Mucosa of descending colon (tissue), 3 donors: ENCODE measurements around the gene NFIL3. TPM values are rescaled to one million over a fixed set of nuclear protein-coding genes. Genes with fewer than 3 reads are reported as not detected.
"Not testable (repeated sequence)": the region's sequence is repeated elsewhere in the genome, so short reads cannot be mapped to it uniquely, and the experiment has no call there.

Experiments used
- ATAC-seq: fragments of 200-7000 bp; cut with Tn5 transposase; one replicate; pipeline ENCODE4 v1.9.1; 2020; ENCODE audit warnings: mild to moderate bottlenecking, moderate library complexity
- DNase-seq, 3 donors: peaks; one replicate each; pipeline ENCODE4 v3.0.0-alpha.2; 2020
- H3K36me3 ChIP-seq: fragments of 200-600 bp; one replicate; pipeline ENCODE4 v1.8.0; 2021; ENCODE audit warnings: low read depth, mild to moderate bottlenecking
- H3K4me1 ChIP-seq: fragments of 200-600 bp; one replicate; pipeline ENCODE4 v1.8.0; 2021; ENCODE audit warnings: low read depth, mild to moderate bottlenecking
- H3K4me3 ChIP-seq: fragments of 200-600 bp; one replicate; pipeline ENCODE4 v1.8.0; 2021; ENCODE audit warnings: mild to moderate bottlenecking
- H3K9me3 ChIP-seq: fragments of 200-600 bp; one replicate; pipeline ENCODE4 v1.8.0; 2021; ENCODE audit warnings: mild to moderate bottlenecking
- CTCF ChIP-seq: fragments of 200-600 bp; IDR thresholded peaks from one replicate; pipeline ENCODE4 v1.8.0; 2022; ENCODE audit warnings: antibody characterized with exemption, mild to moderate bottlenecking
- intact Hi-C, 2 donors: fragments of 100-400 bp; cut with DNase I in 1 of 2; cut with micrococcal nuclease in 1 of 2; formaldehyde crosslinking; loops; one replicate each; pipeline versions ENCODE4 v1.11.0 to v1.11.1; 2022; cut with DNase I, micrococcal nuclease
- total RNA-seq, 3 donors: library from RNA; stranded (reverse); fragmentation: NEBNext Ultra II Directional in 2 of 3; extraction: Animal tissue kit (Norgen Biotek cat#: 25700) in 2 of 3; gene quantifications; one replicate each; pipeline versions ENCODE4 v1.2.1 to v1.2.4, GENCODE V29; 2021 to 2023
- donor health status: DM: no; HTN: no; CAD: no; lungs with moderate emphysema.
- donor health status: DM: no; HTN: no; CAD: no.
- donor health status: DM: no; HTN: yes; CAD: no.

The NFIL3 gene
- total RNA-seq, 3 donors from 2014 or later: 17.7 to 41.9 (median 20.6) TPM

- no peaks in the 10 kb centered on the region for H3K4me1 ChIP-seq
- H3K36me3 ChIP-seq: no peaks in the 10 kb centered on the region
- DNase-seq (no peak), ATAC-seq (no peak)
- no peak for TF ChIP-seq CTCF
- intact Hi-C loops: no loop called here
- H3K9me3 ChIP-seq: no peaks in the 10 kb centered on the region
- H3K4me3 ChIP-seq: no peak overlapping the region
Observed at GRCh38 chr9:91382298-91382697, 41.3 kb downstream of the NFIL3 start.

- no peaks in the 10 kb centered on the region for H3K4me1 ChIP-seq
- TF ChIP-seq CTCF: no peak
- intact Hi-C loops: no loop called here
- no peak overlapping the region for H3K4me3 ChIP-seq
- no peaks in the 10 kb centered on the region for H3K9me3 ChIP-seq
- ATAC-seq (no peak), DNase-seq (no peak)
- no peaks in the 10 kb centered on the region for H3K36me3 ChIP-seq
Observed at GRCh38 chr9:91379426-91379825, 44.2 kb downstream of the NFIL3 start.

- no peak for ATAC-seq
- Histone ChIP-seq H3K36me3 (no peaks in the 10 kb centered on the region), H3K4me3 (no peak overlapping the region), H3K9me3 (no peaks in the 10 kb centered on the region), H3K4me1 (no peaks in the 10 kb centered on the region)
- intact Hi-C loops: no loop called here
- TF ChIP-seq CTCF: no peak
- no peak for DNase-seq
Observed at GRCh38 chr9:91378695-91379127, 44.9 kb downstream of the NFIL3 start.

DNA sequence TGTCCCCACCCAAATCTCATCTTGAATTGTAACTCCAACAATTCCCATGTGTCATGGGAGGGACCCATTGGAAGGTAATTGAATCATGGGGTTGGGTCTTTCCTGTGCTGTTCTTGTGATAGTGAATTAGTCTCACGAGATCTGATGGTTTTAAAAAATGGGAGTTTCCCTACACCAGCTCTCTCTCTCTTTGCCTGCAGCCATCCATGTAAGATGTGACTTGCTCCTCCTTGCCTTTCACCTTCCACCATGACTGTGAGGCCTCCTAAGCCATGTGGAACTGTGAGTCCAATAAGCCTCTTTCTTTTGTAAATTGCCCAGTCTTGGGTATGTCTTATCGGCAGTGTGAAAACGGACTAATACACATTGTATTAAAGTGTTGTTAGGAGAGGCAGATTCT, 45.6 kb downstream of the NFIL3 start:
- DNase-seq, H3K4me1 ChIP-seq, intact Hi-C loops, H3K4me3 ChIP-seq, ATAC-seq, H3K9me3 ChIP-seq, H3K36me3 ChIP-seq: not testable (repeated sequence)

DNA sequence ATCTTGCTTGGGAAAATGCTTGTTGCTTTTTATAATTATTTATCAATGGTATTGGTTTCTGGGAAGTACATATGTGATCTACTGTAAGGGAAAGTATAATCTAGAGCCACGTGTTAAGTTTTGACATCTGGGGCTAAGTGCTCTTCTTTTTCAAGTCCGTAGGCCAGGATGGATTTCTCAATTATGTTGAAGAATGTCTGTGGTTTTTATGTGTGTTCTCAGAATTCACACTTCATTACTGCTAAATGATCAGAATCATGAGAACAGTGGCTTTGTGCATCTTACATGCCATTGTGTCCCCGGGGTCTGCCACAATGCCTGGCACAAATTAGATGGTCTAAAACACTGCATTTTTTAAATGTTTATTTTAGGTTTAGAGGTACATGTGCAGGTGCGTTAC, 47.4 kb downstream of the NFIL3 start:
- H3K36me3 ChIP-seq: no peaks in the 10 kb centered on the region
- DNase-seq: no peak
- intact Hi-C loops: no loop called here
- no peak for ATAC-seq
- no peaks in the 10 kb centered on the region for H3K9me3 ChIP-seq
- H3K4me1 ChIP-seq: no peaks in the 10 kb centered on the region
- TF ChIP-seq CTCF: no peak
- no peak overlapping the region for H3K4me3 ChIP-seq

DNA sequence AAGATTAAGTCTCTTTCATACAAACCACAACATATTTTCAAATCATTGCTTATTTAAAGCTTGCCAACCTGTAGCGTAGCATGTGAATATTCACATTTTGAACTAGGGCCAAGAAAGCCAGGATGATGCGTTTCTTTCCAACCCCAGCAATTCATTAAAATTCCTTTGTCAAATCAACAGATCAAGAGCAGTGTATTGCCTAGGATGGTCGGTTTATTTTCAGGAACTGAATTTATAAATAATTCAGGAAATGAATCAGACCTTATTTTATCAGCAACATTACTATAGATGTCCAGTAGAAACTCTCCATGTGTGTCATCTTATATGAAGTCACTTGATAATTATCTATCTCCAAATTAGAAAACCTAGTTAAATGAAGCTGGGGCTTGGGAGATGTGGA, 48.7 kb downstream of the NFIL3 start:
- TF ChIP-seq CTCF: no peak
- no peak for ATAC-seq
- intact Hi-C loops: no loop called here
- H3K9me3 ChIP-seq: no peaks in the 10 kb centered on the region
- H3K4me3 ChIP-seq: no peak overlapping the region
- no peak for DNase-seq
- H3K36me3 ChIP-seq: no peaks in the 10 kb centered on the region
- H3K4me1 ChIP-seq: no peaks in the 10 kb centered on the region
